Measurements from ENCODE around the gene QRFP. TPM values are rescaled to one million over a fixed set of nuclear protein-coding genes. Genes with fewer than 3 reads are reported as not detected.

QRFP gene
- total and polyA plus RNA-seq, 2 of the 8 experiments (the other 6 are each of a cell fraction or from before 2014, with no cell fraction given): not detected

DNA sequence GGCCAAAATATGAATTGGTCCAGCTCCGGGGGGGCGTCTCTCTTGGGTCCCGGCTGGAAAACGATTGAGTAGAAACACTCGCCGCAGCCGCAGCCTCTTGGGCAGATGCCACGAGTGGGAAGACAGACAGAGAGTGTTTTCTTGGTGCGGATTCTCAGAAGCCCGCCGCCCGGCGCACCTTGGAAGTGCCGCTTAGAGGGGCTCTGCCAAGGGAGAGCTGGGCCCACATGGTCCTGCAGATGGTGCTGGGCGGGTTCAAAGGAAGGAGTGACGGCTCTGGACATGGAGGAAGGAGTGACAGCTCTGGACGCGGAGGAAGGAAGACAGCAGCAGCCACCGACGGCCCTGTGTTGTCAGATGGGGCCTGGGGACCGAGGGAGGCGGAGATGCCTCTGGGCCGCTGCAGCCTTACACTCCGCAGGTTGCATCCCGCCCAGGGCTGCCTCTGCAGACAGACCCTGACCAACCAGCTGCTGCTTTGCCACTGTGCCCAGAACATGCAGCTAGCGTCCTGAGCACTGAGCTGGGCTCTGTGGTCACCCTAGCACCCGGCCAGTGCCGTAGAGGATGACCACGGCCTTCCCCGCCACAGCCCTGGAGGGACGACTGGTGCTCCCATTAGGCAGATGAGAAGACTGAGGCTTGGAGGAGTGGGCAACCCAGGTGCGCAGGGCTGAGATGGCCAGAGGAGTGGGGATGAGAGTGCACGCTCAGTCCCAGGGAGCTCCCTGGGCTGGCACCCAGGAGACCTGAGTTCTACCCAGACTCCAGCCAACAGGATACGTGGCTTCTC is 20.8 kb upstream of the QRFP start:
- Histone ChIP-seq H2BK15ac (ENCODE audit: low read length) (no peak overlapping the region), H3K27ac (ENCODE audit: low read depth, low read length) (no peak overlapping the region), H2AFZ (ENCODE audit: low read length) (no peak overlapping the region), H3K23ac (ENCODE audit: insufficient read length) (no peak overlapping the region), H3K9ac (replicated peaks in 1 of 4; ENCODE audit: extremely low read depth in 1 of 4, low read depth in 3 of 4, low read length in 3 of 4) (no peak overlapping the region), H3K4me2 (ENCODE audit: insufficient read depth in 1 of 2, low read depth in 2 of 2, low read length in 2 of 2) (no peak overlapping the region), H3K9me3 (ENCODE audit: insufficient read depth in 2 of 2, low read depth in 1 of 2, low read length in 1 of 2) (no peaks in the 10 kb centered on the region), H2BK120ac (replicated peaks; ENCODE audit: low read depth, low read length) (no peak overlapping the region), H2BK12ac (ENCODE audit: low read depth, low read length) (no peak overlapping the region), H4K91ac (replicated peaks; ENCODE audit: insufficient read length, low read length) (peak overlapping the region; percentile 32), H3K23me2 (ENCODE audit: low read depth, low read length) (no peaks in the 10 kb centered on the region), H4K8ac (ENCODE audit: extremely low read depth, insufficient read depth, low read length) (peak overlapping the region; percentile 82; the same call in 1 of the 2 replicates), H3K79me2 (ENCODE audit: control insufficient read depth in 1 of 2, insufficient read depth in 2 of 2, low read length in 2 of 2) (no peaks in the 10 kb centered on the region), H4K20me1 (replicated peaks in 1 of 2; ENCODE audit: control insufficient read depth in 1 of 2, insufficient read depth in 2 of 2, low read length in 2 of 2) (no peaks in the 10 kb centered on the region), H2AK5ac (ENCODE audit: low read depth, low read length) (no peak overlapping the region), H3K56ac (replicated peaks; ENCODE audit: insufficient read length, low read depth, low read length) (no peak overlapping the region), H2BK20ac (ENCODE audit: low read length) (no peak overlapping the region), H2BK5ac (ENCODE audit: low read depth, low read length) (no peak overlapping the region), H3K27me3 (replicated peaks in 1 of 4; ENCODE audit: control insufficient read depth in 3 of 4, extremely low read depth in 1 of 4, insufficient read depth in 3 of 4, low read length in 3 of 4) (no peaks in the 10 kb centered on the region; a peak in 1 of 7 replicates), H3K14ac (ENCODE audit: insufficient read length) (no peak overlapping the region), H3K79me1 (ENCODE audit: low read depth, low read length) (no peaks in the 10 kb centered on the region), H3K4me1 (replicated peaks in 1 of 4; ENCODE audit: control insufficient read depth in 3 of 4, insufficient read depth in 4 of 4, low read length in 3 of 4) (peaks cover 0 to 18% (median 2%) of the 10 kb centered on the region in 4 experiments; a peak in 6 of 7 replicates), H4K5ac (ENCODE audit: insufficient read length, low read depth, low read length) (no peak overlapping the region), H3K4me3 (ENCODE audit: extremely low read depth in 1 of 4, insufficient read depth in 2 of 4, low read depth in 3 of 4, low read length in 4 of 4) (no peak overlapping the region), H3K18ac (ENCODE audit: extremely low read depth, low read length) (no peak overlapping the region), H3K4ac (replicated peaks; ENCODE audit: insufficient read length, low read depth, low read length) (no peak overlapping the region), H3K36me3 (ENCODE audit: control insufficient read depth in 2 of 4, insufficient read depth in 4 of 4, low read length in 3 of 4) (no peaks in the 10 kb centered on the region)
- FAIRE-seq (no peak), DNase-seq (ENCODE audit: low read depth in 1 of 2, low spot score in 2 of 2) (no peak)
- CTCF ChIA-PET (ENCODE audit: partially characterized antibody): interaction anchor here (1.0 to 3.1 kb wide), 12 partner anchors 10 to 215 kb away, joined by 3 to 16 read pairs (median 5); no protein-coding TSS in a partner anchor
- WGBS, 2 experiments (ENCODE audit: extremely low coverage in 1 of 2, insufficient coverage in 1 of 2, insufficient read length in 1 of 2, insufficient replicate concordance in 2 of 2, low coverage in 1 of 2, low lambda C conversion rate in 2 of 2, missing lambda C conversion rate in 1 of 2): 90% methylated on average over 34 of the region's 34 CpGs; no CpG with 5 or more reads in 1 of the 2 experiments
- POLR2A ChIA-PET (ENCODE audit: partially characterized antibody): interaction anchor here (1.6 kb wide), 1 partner anchor 9 kb away, joined by 3 read pairs; no protein-coding TSS in a partner anchor
- TF ChIP-seq SAP30 (IDR thresholded peaks at IDR 0.05; ENCODE audit: insufficient read depth, insufficient replicate concordance, low read length) (no peak), KDM1A (IDR thresholded peaks at IDR 0.05; ENCODE audit: borderline replicate concordance, low read length) (peak; percentile 31; the same call in 1 of the 2 replicates)

All from H1 (cell line).